HG03025 (cell line): Measurements from ENCODE around the gene RBM44.

ENCODE experiments used
- ATAC-seq: cut with Tn5 transposase; IDR thresholded peaks from one replicate; pipeline ENCODE4 v1.9.1; 2021; ENCODE audit warnings: mild to moderate bottlenecking, moderate library complexity; ENCODE audit not compliant: unreplicated experiment, low FRiP score

The RBM44 gene

GRCh38 chr2:237870126-237870525 is 71.5 kb downstream of the RBM44 start:
- ATAC-seq: no peak

DNA sequence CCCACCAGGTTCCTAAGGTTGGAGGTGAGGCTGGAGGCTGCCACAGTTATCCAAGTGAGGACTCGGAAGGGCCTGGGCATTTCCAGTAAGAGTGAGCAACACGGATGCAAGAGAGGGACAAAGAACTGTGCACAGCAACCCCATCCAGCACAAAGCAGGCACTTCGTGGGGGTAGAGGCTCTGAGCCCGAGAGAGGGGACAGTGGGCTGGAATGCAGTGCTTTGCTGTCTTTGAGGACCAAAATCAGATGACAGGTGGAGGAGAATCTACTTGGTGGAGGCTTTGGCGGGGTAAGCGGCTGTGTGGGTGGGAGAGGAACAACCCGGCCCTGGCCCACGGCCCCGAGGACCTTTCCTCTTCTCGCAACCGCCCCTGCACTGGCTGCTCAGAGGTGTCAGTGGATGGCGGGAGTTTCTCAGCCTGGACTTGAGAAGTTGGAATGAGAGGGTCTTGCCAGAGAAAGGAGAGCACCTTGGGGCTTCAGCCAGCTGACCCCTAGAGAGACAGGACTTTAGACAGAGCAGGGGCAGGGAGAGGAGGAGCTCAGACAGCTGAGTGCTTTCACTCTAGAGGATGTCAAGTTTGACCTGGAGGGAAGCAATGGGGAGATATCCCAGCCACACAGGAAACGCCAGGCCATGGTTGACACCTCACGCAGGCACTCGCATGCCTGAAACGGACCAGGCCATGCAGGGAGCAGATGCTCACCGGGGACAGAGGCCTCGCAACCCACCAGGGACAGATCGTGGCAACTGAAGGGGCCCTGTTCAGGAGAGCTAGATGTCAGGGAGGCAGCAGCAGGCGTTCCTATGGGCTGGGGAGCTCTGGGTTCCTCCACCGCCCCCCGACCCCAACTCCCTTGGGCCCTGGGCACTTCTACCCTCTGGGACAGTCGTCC is 72.4 kb downstream of the RBM44 start:
- no peak for ATAC-seq

DNA sequence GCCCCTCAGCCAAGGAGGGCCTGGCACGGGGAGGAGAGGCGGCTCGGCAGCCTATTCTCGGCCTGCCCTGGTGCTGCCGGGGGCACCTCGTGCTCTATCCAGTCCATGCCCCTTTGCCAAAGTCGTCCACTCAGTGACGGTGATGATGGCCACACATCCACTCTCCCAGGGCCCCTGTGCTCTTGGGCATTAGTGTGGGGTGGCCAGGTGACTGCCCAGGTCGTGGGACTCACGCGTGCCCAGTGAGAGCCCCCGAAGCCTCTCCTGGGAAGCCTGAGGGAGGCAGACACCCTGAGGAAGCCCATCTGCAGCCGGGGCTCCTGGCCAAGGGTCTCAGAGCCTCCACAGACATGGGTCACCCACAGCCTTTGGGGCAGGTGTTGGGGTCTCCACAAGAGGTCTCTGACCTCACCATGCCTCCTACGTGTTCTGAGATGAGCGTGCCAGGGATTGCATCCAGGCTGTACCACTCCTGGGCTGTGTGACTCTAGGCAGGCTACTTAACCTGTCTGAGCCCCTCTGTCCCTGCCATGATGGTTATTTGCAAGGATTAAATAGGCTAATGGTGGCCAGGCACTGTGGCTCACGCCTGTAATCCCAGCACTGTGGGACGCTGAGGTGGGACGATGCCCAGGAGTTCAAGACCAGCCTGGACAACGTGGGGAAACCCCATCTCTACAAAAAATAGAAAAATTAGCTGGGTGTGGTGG is 73.8 kb downstream of the RBM44 start:
- no peak for ATAC-seq

GRCh38 chr2:237873421-237873831 is 74.8 kb downstream of the RBM44 start:
- ATAC-seq: no peak

DNA sequence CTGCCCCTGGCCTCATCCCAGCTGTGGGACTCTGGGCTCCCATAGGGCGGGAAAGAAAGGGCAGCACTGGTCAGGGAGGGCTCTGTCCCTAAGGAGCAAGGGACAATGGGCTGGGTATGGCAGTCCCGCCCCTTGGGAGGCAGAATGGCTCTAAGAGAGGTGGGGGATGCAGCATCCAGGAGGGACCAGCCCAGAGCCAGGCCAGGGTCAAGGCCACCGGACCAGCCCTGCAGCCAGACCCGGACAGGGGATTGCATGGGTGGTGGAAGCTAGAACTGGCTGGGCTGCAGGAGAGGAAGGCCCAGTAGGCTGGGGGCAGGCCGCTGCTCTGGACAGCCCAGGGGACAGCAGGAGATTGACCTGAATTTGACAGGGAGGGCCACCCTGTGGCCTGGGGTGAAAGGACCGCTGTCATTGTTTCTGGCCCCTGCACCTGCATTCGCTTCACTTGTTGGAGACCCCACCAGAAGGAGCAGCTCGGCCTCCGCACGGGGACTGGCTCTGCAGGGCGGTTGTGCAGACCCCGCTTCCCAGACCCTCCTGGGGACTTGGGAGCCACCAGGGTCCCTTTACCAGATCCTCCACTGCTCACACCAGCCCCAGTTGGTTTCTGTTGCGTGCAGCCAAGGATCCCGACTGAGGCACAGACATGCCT is 75.4 kb downstream of the RBM44 start:
- ATAC-seq: no peak

- ATAC-seq: no peak
These were observed 76.1 kb downstream of the RBM44 start for GRCh38 chr2:237874585-237875161.

DNA sequence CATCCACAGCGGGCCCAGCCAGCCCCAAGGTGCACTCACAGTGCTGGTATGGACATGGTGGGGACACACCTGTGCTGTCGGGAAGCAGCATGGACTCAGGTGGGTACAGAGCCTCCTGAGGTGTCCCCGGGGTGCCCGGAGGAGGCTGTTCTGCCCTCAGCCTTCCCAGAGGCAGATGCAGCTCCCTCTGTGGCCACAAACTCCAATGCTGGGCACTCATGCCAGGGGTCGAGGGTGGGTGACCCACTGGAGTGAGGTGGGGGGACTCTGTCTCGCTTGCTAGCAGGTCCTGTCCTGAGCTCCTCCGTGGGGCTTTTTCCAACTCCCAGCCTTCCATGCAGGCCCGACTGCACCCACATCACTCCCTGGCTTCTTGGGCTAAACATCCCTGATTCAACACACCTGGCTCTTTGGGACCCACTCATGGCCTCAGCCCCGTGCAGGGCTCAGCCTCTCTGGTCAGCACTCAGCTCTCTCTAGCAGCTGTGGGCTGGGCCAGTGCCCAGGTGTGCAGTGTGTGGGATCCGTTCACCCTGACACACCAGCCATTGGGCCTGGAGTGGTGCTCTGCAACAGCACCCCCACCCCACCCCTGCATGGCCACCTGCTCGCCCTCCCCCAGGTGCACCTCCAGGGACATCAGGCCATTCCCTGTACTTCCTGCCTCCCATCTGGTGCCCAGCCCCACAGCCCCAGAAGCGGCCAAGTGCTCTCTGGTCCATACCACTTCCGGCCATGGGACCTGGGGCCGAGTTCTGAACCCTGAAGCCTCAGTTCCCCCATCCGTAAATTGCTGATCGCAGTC is 76.9 kb downstream of the RBM44 start:
- ATAC-seq: no peak

GRCh38 chr2:237876061-237876526 is 77.5 kb downstream of the RBM44 start:
- no peak for ATAC-seq

DNA sequence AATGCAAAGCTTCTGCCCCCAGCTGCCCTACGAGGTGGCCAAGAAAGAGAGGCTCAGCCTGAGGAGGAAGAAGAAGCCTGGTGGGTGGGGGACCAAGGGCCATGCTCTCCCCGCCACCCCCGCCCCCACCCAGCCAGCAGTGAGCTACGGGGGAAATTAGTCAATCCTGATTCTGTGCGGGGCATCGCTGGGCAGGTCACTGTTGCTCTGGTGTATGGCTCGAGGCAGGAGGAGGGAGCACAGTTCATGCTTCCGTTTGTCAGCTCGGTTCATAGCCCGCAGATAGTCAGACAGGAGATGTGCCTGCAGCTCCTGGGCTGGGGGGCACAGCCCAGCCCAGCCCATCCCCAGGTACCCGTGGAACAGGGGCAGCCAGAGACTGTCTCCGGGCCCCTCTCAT is 78.0 kb downstream of the RBM44 start:
- ATAC-seq: no peak

DNA sequence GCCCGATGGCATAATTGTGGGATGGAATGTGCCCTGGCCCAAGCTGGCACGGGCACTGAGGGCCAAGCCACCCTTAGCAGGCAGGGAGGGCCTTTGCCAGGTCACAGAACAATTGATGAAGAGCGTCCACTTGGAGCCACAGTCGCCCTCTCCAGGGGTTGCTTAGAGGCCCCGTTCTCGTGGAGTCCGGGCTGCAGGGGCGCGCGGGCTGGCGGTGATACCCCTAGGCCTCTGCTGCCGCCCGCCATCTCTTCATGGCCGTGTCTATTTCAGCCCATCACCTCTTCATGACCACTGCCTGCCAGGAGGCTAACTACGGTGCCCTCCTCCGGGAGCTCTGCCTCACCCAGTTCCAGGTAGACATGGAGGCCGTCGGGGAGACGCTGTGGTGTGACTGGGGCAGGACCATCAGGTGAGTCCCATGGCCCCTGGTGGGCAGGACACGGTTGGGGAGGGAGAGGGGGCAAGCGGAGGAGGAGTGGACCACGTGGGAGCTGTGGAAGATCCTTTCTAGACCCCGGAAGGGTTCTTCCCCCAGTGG is 78.4 kb downstream of the RBM44 start:
- no peak for ATAC-seq

GRCh38 chr2:237877576-237878307 is 79.2 kb downstream of the RBM44 start:
- no peak for ATAC-seq

GRCh38 chr2:237878321-237879057 is 79.9 kb downstream of the RBM44 start:
- ATAC-seq: no peak

- ATAC-seq: no peak
These were observed 80.5 kb downstream of the RBM44 start for GRCh38 chr2:237879058-237879430.

GRCh38 chr2:237879991-237880560 is 81.5 kb downstream of the RBM44 start:
- ATAC-seq: no peak

DNA sequence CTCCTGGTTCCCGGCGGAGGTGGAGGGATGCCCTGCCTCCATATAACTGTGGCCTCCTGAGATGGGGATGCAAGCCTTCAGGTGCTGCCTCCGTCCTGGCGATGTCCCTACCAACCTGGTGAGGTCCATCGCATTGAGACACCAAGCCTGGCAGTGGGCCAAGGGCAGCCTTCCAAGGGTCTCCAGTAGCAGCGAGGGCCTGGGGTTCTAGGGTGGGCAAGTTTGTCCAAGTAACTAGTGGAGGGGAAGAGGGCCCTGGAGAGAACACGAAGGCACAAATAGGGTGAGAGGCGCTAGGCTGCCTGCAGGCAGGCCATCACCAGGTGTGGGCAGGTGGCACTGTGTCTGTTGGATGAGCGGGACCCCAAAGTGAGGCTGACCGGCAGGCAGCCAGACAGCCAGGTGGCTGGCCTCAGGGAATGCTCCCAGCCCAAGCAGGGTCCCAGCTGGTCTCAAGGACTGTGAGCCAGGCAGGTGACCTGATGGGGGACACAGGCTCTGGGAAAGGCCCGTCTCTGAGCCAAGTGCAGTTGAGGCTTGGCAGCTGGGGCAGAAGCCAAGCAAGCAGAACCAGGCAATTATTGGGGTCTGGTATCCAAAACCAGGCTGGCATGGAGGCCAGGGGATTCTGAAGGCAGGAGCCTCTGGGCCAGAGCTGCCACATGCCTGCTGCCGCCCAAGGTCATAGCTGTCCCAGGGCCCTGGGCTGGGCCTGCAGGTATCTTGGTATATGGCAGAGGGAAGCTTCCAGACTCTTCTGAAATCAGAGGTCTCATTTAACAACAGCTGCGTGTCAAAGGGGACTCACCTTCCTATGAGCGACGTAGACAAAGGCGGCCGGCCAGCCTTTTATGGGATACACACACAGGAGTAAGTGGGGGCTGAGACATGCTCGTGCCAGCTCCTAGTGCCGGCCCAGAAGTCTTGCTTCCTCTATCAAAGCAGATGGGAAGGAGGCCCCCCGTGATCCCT is 84.2 kb downstream of the RBM44 start:
- ATAC-seq: no peak

DNA sequence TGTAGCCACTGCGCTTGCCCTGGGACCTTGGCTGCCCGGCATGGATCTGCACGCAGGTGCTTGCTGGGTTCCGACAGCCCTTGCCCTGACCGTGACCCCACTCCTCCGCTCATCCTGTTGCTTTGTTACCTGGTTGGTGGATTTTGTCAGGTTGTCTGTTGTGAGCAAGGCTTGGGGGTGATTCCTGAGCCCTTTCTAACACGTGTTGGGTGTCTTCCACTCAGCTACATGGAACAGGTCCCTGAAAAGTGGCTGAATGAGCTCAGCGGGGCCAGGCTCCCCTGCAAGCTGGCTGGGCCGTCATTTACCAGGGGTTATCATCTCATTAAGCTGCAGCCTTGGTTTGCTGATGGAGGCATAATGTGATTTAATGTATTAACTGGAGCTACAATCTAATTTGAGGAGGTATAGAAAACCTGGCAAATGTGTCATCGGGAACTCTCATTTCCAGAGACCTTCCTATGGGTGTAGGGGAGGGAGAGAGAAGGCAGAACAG is 85.4 kb downstream of the RBM44 start:
- no peak for ATAC-seq

DNA sequence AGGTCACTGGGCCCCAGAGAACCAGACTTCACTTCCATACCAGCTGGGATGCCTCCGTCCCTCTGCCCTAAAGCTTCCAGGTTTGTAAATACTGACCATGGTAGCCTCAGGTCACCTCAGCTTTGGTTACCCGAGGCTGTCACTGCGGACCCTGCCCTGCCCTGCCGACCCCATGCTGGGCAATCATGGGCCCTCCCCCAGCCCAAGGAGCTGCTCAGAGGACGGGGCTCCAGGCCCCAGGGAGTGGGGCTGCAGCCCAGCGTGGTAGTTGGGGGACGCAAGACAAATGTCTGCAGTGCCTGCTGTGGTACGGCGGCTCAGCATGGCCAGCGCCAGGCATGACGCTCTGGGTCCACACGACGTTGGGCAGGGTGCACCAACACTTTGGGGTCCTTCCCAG is 86.1 kb downstream of the RBM44 start:
- ATAC-seq: no peak
